Suppressor macrophage (primary cell): ENCODE data around the gene NBPF26.
"Not testable (repeated sequence)": the region's sequence is repeated elsewhere in the genome, so short reads cannot be mapped to it uniquely, and the experiment has no call there.

Source experiments
- DNase-seq, 4 experiments: peaks; one replicate each; pipeline ENCODE4 v3.0.0-alpha.2; 2020 to 2022
- total RNA-seq, 17 experiments: gene quantifications; one replicate each; lab custom pipeline; 2026; ENCODE audit warnings: mixed read lengths in 6 of 17, inconsistent platforms in 3 of 17; lab: John Stamatoyannopoulos, UW

The NBPF26 gene
- 5.0 to 46.6 (median 13.0) reads per million in 17 experiments for total RNA-seq

- DNase-seq = peak; percentile 24 to 86 (median 45)
Observed at GRCh38 chr1:120723715-120724402, at the start of gene NBPF26. Gene NBPF26 (plus strand): TSS chr1:120723945.

- DNase-seq = not testable (repeated sequence)
Observed at GRCh38 chr1:120680106-120680819, 43.5 kb upstream of the NBPF26 start.

- DNase-seq = not testable (repeated sequence)
Observed at GRCh38 chr1:120680938-120681337, 42.8 kb upstream of the NBPF26 start.

GRCh38 chr1:120684397-120684796, 39.3 kb upstream of the NBPF26 start:
- DNase-seq = not testable (repeated sequence)

GRCh38 chr1:120685622-120686021, 38.1 kb upstream of the NBPF26 start:
- DNase-seq = not testable (repeated sequence)

- DNase-seq = not testable (repeated sequence)
Observed at GRCh38 chr1:120687250-120687649, 36.5 kb upstream of the NBPF26 start.

- DNase-seq = not testable (repeated sequence)
Observed at GRCh38 chr1:120700807-120701562, 22.8 kb upstream of the NBPF26 start.

- DNase-seq = not testable (repeated sequence)
Observed at GRCh38 chr1:120723358-120723714, 409 bp upstream of the NBPF26 start.

GRCh38 chr1:120724507-120724906, 762 bp downstream of the NBPF26 start:
- DNase-seq = not testable (repeated sequence)

- DNase-seq = not testable (repeated sequence)
Observed at GRCh38 chr1:120728811-120729210, 5.1 kb downstream of the NBPF26 start.

- not testable (repeated sequence) for DNase-seq
Observed at GRCh38 chr1:120769090-120769489, 45.3 kb downstream of the NBPF26 start.

- DNase-seq = peak; percentile 0 to 13 (median 6)
Observed at GRCh38 chr1:120805452-120805851, 81.7 kb downstream of the NBPF26 start.

GRCh38 chr1:120811822-120812221, 88.1 kb downstream of the NBPF26 start:
- peak in 3 of 4 experiments; percentile 5 to 24 (median 12) for DNase-seq

- DNase-seq = not testable (repeated sequence)
Observed at GRCh38 chr1:120825051-120825450, 101.3 kb downstream of the NBPF26 start.

- DNase-seq = not testable (repeated sequence)
Observed at GRCh38 chr1:120826623-120827022, 102.9 kb downstream of the NBPF26 start.

- DNase-seq = peak; percentile 32 to 75 (median 64)
Observed at GRCh38 chr1:120844186-120844944, 120.6 kb downstream of the NBPF26 start.

GRCh38 chr1:120844945-120845330, 121.2 kb downstream of the NBPF26 start:
- DNase-seq = not testable (repeated sequence)

- not testable (repeated sequence) for DNase-seq
Observed at GRCh38 chr1:120849400-120850286, 125.9 kb downstream of the NBPF26 start.

GRCh38 chr1:120850287-120850536, 126.5 kb downstream of the NBPF26 start:
- DNase-seq = peak; percentile 1 to 57 (median 24)

GRCh38 chr1:120850537-120851421, 127.0 kb downstream of the NBPF26 start:
- peak; percentile 82 to 91 (median 88) for DNase-seq
